KMS-11 (cell line): ENCODE results near the gene CACNA2D3.

Source experiments
- H2AFZ ChIP-seq: fragments of 200-600 bp; sonication (generic); 2 replicates; pipeline ENCODE4 v1.6.1; 2016; ENCODE audit warnings: antibody characterized with exemption, mixed run types, low read depth
- H3K27ac ChIP-seq: fragments of 200-600 bp; sonication (generic); 2 replicates; pipeline ENCODE4 v1.6.1; 2016; ENCODE audit warnings: mild to moderate bottlenecking, mixed run types
- H3K27me3 ChIP-seq: fragments of 200-600 bp; sonication (generic); 2 replicates; pipeline ENCODE4 v1.6.1; 2017; ENCODE audit warnings: mild to moderate bottlenecking, low read depth, mixed run types, moderate library complexity; ENCODE audit not compliant: insufficient read depth
- H3K36me3 ChIP-seq: fragments of 200-600 bp; sonication (generic); 2 replicates; pipeline ENCODE4 v1.6.1; 2017; ENCODE audit warnings: mild to moderate bottlenecking, mixed run types; ENCODE audit not compliant: insufficient read depth
- H3K4me1 ChIP-seq: fragments of 200-600 bp; sonication (generic); 2 replicates; pipeline ENCODE4 v1.6.1; 2016; ENCODE audit warnings: mild to moderate bottlenecking, low read depth, mixed run types; ENCODE audit not compliant: poor library complexity, severe bottlenecking
- H3K4me2 ChIP-seq: fragments of 200-600 bp; sonication (generic); 2 replicates; pipeline ENCODE4 v1.7.0; 2016; ENCODE audit warnings: mild to moderate bottlenecking, mixed run types
- H3K4me3 ChIP-seq: fragments of 200-600 bp; sonication (generic); IDR thresholded peaks from 2 replicates; pipeline ENCODE4 v1.6.1; 2017; ENCODE audit warnings: low read depth, low read length, mixed read lengths; ENCODE audit not compliant: insufficient read depth
- H3K79me2 ChIP-seq: fragments of 200-600 bp; sonication (generic); 2 replicates; pipeline ENCODE4 v1.6.1; 2016; ENCODE audit warnings: low read depth, mixed run types; ENCODE audit not compliant: insufficient read depth
- H3K9ac ChIP-seq: fragments of 200-600 bp; sonication (generic); 2 replicates; pipeline ENCODE4 v1.6.1; 2016; ENCODE audit warnings: mild to moderate bottlenecking, mixed run types
- H4K20me1 ChIP-seq: fragments of 200-600 bp; sonication (generic); 2 replicates; pipeline ENCODE4 v1.6.1; 2016; ENCODE audit warnings: mild to moderate bottlenecking, mixed run types; ENCODE audit not compliant: insufficient read depth
- TF ChIP-seq, protein P1 (sequence below): fragments of 200-600 bp; sonication (generic); conservative IDR thresholded peaks from 2 replicates; pipeline ENCODE4 v1.6.1; 2017; ENCODE audit warnings: low read depth, mild to moderate bottlenecking, antibody characterized with exemption, low read length, moderate library complexity, mixed read lengths

CACNA2D3 gene

DNA sequence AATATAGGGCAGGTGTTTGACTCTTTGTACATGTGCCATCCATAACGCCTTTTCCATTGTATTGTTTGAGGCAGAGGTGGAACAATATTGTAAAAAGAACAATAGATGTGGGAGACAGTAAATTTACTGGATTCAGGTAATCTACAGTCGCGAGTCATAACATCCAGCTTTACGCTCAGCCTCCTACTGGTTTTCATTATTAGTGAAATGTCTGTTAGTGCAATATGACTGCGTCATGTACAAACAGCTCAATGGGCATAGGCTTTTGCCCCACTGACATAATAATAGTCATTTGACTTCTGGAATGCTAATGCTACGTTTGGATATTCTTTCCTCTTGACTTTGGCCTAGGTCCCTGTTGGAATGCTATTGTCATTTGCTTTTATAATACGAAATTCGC, 9.5 kb downstream of the CACNA2D3 start:
- no peaks in the 10 kb centered on the region for H3K4me1 ChIP-seq
- H3K27ac ChIP-seq: no peak overlapping the region

DNA sequence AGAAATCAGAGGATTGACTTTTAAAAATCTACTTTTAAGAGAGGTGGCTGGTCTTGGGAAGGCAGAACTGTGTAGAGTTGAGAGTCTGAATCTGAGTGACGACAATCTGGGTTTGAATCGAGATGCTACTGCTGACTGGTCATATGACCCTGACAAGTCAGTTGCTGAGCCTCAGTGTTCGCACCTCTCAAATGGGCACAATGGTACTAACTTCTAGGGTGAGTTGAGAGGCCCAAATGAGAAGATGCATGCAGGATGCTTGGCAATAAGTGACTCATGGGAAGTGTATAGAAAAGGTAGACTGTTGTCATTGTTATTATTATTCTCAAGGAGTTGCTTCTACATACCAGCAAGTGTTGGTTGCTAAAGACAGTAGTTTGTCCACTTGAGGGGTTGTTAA, 10.3 kb downstream of the CACNA2D3 start:
- H3K4me2 ChIP-seq: no peak overlapping the region
- H2AFZ ChIP-seq: no peak overlapping the region
- H4K20me1 ChIP-seq: no peaks in the 10 kb centered on the region
- H3K36me3 ChIP-seq: no peaks in the 10 kb centered on the region
- no peaks in the 10 kb centered on the region for H3K27me3 ChIP-seq
- no peaks in the 10 kb centered on the region for H3K4me1 ChIP-seq
- H3K4me3 ChIP-seq: no peak overlapping the region
- H3K27ac ChIP-seq: no peak overlapping the region
- H3K9ac ChIP-seq: no peak overlapping the region
- TF ChIP-seq, protein P1, sequence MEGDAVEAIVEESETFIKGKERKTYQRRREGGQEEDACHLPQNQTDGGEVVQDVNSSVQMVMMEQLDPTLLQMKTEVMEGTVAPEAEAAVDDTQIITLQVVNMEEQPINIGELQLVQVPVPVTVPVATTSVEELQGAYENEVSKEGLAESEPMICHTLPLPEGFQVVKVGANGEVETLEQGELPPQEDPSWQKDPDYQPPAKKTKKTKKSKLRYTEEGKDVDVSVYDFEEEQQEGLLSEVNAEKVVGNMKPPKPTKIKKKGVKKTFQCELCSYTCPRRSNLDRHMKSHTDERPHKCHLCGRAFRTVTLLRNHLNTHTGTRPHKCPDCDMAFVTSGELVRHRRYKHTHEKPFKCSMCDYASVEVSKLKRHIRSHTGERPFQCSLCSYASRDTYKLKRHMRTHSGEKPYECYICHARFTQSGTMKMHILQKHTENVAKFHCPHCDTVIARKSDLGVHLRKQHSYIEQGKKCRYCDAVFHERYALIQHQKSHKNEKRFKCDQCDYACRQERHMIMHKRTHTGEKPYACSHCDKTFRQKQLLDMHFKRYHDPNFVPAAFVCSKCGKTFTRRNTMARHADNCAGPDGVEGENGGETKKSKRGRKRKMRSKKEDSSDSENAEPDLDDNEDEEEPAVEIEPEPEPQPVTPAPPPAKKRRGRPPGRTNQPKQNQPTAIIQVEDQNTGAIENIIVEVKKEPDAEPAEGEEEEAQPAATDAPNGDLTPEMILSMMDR: no peak
- H3K79me2 ChIP-seq: no peaks in the 10 kb centered on the region

More for the DNA sequence above, 9.5 kb downstream of the CACNA2D3 start:
- Histone ChIP-seq H2AFZ (no peak overlapping the region), H3K79me2 (no peaks in the 10 kb centered on the region), H4K20me1 (no peaks in the 10 kb centered on the region), H3K9ac (no peak overlapping the region), H3K36me3 (no peaks in the 10 kb centered on the region), H3K4me2 (no peak overlapping the region), H3K4me3 (no peak overlapping the region), H3K27me3 (no peaks in the 10 kb centered on the region)
- TF ChIP-seq, protein P1: no peak

DNA sequence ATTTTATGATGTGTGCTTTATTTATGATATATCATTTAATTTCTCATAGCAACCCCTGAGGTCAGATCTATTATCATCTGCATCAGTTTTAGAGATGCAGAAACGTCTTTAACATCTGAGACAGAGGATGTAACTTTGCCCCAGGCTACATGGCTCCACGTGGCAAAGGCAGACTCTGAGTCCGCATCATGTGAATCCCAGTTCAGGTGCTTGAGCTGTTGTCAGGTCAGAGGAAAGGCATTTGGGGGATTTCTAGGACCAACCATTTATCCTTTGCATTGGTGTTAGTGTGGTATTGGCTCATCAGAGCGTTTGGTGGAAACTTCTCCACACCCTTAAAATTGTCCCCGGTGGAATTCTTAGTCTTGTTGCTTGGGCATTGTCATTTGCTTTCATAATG, 10.8 kb downstream of the CACNA2D3 start:
- Histone ChIP-seq H4K20me1 (no peaks in the 10 kb centered on the region), H3K9ac (no peak overlapping the region), H3K79me2 (no peaks in the 10 kb centered on the region), H3K4me1 (no peaks in the 10 kb centered on the region), H3K4me3 (no peak overlapping the region), H3K4me2 (no peak overlapping the region), H3K27me3 (no peaks in the 10 kb centered on the region), H2AFZ (no peak overlapping the region), H3K27ac (no peak overlapping the region), H3K36me3 (no peaks in the 10 kb centered on the region)
- TF ChIP-seq, protein P1: no peak

DNA sequence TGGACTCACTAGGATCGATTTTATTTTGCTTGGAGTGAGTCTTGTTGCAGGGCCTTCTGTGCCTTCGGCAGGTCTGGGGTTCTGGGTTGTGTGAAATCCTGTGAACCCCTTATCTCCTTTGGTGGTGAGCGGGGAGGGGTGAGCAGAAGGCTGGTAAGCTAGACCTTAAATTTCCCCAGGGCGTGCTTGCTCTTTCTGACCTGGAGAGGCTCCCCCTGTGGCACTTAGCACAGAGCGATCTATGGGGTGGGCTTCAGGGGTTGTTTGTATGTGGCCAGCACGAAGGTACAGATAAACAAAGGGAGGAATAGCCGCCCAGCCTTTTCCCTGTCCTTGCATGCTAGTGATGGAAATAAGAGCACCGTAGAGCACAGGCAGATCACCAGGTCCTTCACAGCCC, 11.8 kb downstream of the CACNA2D3 start:
- TF ChIP-seq, protein P1: no peak
- Histone ChIP-seq H3K4me2 (no peak overlapping the region), H3K4me3 (no peak overlapping the region), H3K9ac (no peak overlapping the region), H3K79me2 (no peaks in the 10 kb centered on the region), H2AFZ (no peak overlapping the region), H3K36me3 (no peaks in the 10 kb centered on the region), H3K4me1 (no peaks in the 10 kb centered on the region), H4K20me1 (no peaks in the 10 kb centered on the region), H3K27ac (no peak overlapping the region), H3K27me3 (no peaks in the 10 kb centered on the region)
